Mesothelial cell of epicardium (in vitro differentiated cells): ENCODE results near the gene ADRA2B. TPM values are rescaled to one million over a fixed set of nuclear protein-coding genes. Genes with fewer than 3 reads are reported as not detected.
"Not testable (repeated sequence)": the region's sequence is repeated elsewhere in the genome, so short reads cannot be mapped to it uniquely, and the experiment has no call there.

ENCODE experiments used
- DNase-seq, 2 experiments: peaks; one replicate each; pipeline ENCODE4 v3.0.0; 2021; ENCODE audit warnings: low spot score in 2 of 2; ENCODE audit not compliant: unreplicated experiment in 2 of 2
- H3K27ac Mint-ChIP-seq: 2 replicates; pipeline ENCODE4 v1.8.0; 2021; ENCODE audit warnings: mixed read lengths
- H3K27me3 Mint-ChIP-seq: 2 replicates; pipeline ENCODE4 v1.8.0; 2021; ENCODE audit warnings: low read depth, mixed read lengths
- H3K36me3 Mint-ChIP-seq: 2 replicates; pipeline ENCODE4 v1.8.0; 2021; ENCODE audit warnings: mixed read lengths
- H3K4me1 Mint-ChIP-seq: 2 replicates; pipeline ENCODE4 v1.8.0; 2021; ENCODE audit warnings: mixed read lengths
- H3K4me3 Mint-ChIP-seq: 2 replicates; pipeline ENCODE4 v1.8.0; 2021; ENCODE audit warnings: mild to moderate bottlenecking, moderate library complexity, mixed read lengths
- H3K9me3 Mint-ChIP-seq: 2 replicates; pipeline ENCODE4 v1.8.0; 2021; ENCODE audit warnings: mixed read lengths
- CTCF ChIP-seq: fragments of 200-600 bp; sonication (generic); IDR thresholded peaks from one replicate; pipeline ENCODE4 v1.5.0; 2021; ENCODE audit warnings: antibody characterized with exemption; ENCODE audit not compliant: unreplicated experiment
- total RNA-seq: library from RNA; stranded (reverse); gene quantifications from 3 replicates; pipeline ENCODE4 v1.2.1, GENCODE V29; 2021

ADRA2B gene
- total RNA-seq, 1 donor from 2014 or later, result 0.56 TPM

- H3K4me1 Mint-ChIP-seq, result no peaks in the 10 kb centered on the region
- no peak overlapping the region for H3K27ac Mint-ChIP-seq
- H3K27me3 Mint-ChIP-seq, result no peaks in the 10 kb centered on the region
- peaks cover 26% of the 10 kb centered on the region for H3K9me3 Mint-ChIP-seq
- H3K4me3 Mint-ChIP-seq, result no peak overlapping the region
- no peaks in the 10 kb centered on the region for H3K36me3 Mint-ChIP-seq
- no peak for TF ChIP-seq CTCF
- DNase-seq, result no peak
Measured at GRCh38 chr2:96072746-96073145, 43.6 kb downstream of the ADRA2B start.

- not testable (repeated sequence) for H3K36me3 Mint-ChIP-seq, H3K27ac Mint-ChIP-seq, H3K4me1 Mint-ChIP-seq, DNase-seq, H3K4me3 Mint-ChIP-seq, H3K27me3 Mint-ChIP-seq
- peaks cover 26% of the 10 kb centered on the region for H3K9me3 Mint-ChIP-seq
Measured at GRCh38 chr2:96071977-96072491, 44.3 kb downstream of the ADRA2B start.

GRCh38 chr2:96071087-96071976 is 45.0 kb downstream of the ADRA2B start:
- not testable (repeated sequence) for H3K4me3 Mint-ChIP-seq, DNase-seq, H3K27me3 Mint-ChIP-seq, H3K36me3 Mint-ChIP-seq, H3K27ac Mint-ChIP-seq, H3K4me1 Mint-ChIP-seq
- H3K9me3 Mint-ChIP-seq, result peaks cover 20% of the 10 kb centered on the region

- H3K4me3 Mint-ChIP-seq, H3K27me3 Mint-ChIP-seq, H3K27ac Mint-ChIP-seq, H3K36me3 Mint-ChIP-seq, DNase-seq, H3K4me1 Mint-ChIP-seq: not testable (repeated sequence)
- peaks cover 11% of the 10 kb centered on the region for H3K9me3 Mint-ChIP-seq
Measured at GRCh38 chr2:96070351-96070750, 46.0 kb downstream of the ADRA2B start.

GRCh38 chr2:96069878-96070277 is 46.5 kb downstream of the ADRA2B start:
- not testable (repeated sequence) for H3K4me1 Mint-ChIP-seq, H3K27ac Mint-ChIP-seq, H3K4me3 Mint-ChIP-seq, H3K9me3 Mint-ChIP-seq, H3K27me3 Mint-ChIP-seq, H3K36me3 Mint-ChIP-seq, DNase-seq

GRCh38 chr2:96067902-96068581 is 48.3 kb downstream of the ADRA2B start:
- not testable (repeated sequence) for H3K36me3 Mint-ChIP-seq, DNase-seq, H3K27ac Mint-ChIP-seq, H3K27me3 Mint-ChIP-seq, H3K4me1 Mint-ChIP-seq, H3K9me3 Mint-ChIP-seq, H3K4me3 Mint-ChIP-seq

- not testable (repeated sequence) for H3K27me3 Mint-ChIP-seq, H3K4me1 Mint-ChIP-seq, H3K9me3 Mint-ChIP-seq, DNase-seq, H3K36me3 Mint-ChIP-seq, H3K4me3 Mint-ChIP-seq, H3K27ac Mint-ChIP-seq
Measured at GRCh38 chr2:96067098-96067660, 49.2 kb downstream of the ADRA2B start.

- not testable (repeated sequence) for H3K27me3 Mint-ChIP-seq, H3K9me3 Mint-ChIP-seq, H3K36me3 Mint-ChIP-seq, H3K4me1 Mint-ChIP-seq, DNase-seq, H3K4me3 Mint-ChIP-seq, H3K27ac Mint-ChIP-seq
Measured at GRCh38 chr2:96066511-96066910, 49.9 kb downstream of the ADRA2B start.

- not testable (repeated sequence) for DNase-seq, H3K4me3 Mint-ChIP-seq, H3K36me3 Mint-ChIP-seq, H3K27me3 Mint-ChIP-seq, H3K4me1 Mint-ChIP-seq, H3K27ac Mint-ChIP-seq, H3K9me3 Mint-ChIP-seq
Measured at GRCh38 chr2:96065954-96066353, 50.4 kb downstream of the ADRA2B start.
